Amniotic stem cell (primary cell): ENCODE measurements around the gene MGAT1.
"Not testable (repeated sequence)": the region's sequence is repeated elsewhere in the genome, so short reads cannot be mapped to it uniquely, and the experiment has no call there.

Experiments used
- DNase-seq: peaks from one replicate; lab custom pipeline; 2025; lab: John Stamatoyannopoulos, UW

Gene MGAT1

GRCh38 chr5:180804129-180804618 lies 1.6 kb upstream of the MGAT1 start:
- no peak for DNase-seq

DNA sequence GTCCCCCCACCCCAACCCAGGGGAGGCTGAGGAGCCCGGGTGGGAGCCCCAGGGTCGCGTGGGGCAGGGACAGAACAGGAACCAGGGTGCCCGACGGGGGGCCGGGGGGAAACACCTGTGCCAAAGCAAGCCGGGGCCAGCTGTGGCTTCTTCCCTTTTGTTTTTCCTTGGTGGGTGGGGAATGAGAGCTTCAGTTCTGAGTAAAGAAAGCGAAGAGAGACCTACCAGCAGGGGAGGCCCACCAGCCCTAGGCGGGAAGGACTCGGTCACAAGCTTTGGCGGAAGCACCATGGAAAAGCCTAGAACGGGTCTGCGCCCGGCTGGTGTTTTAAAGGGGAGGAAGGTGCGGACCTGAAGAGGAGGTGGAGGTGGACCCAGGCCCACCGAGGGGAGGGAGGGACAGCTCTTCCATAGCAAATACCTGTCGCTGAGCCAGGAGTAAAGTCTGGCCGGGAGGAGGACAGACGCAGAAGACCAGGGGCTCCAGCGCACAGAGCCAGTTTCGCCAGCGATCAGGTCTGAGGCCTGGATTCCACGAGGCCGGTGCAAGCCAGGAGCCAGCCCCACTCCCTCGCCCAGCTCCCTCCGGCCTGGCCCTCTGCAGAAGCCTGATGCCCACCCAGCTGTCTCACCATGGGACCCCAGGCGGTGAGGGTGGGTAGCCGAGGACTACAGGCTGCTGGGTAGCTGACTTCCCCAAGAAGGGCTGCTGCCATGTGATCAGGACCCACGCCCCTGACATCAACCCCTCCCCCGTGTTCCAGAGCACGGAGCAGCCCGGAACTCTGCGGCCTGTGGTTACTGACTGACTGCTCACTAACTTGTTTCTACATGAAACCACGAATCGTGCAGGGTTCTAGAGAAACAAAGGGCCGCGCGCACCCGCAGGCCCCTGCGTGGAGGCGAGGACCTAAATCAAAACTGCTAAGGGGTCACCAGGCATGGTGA lies 849 bp upstream of the MGAT1 start:
- no peak for DNase-seq

- DNase-seq, result no peak
These were observed 846 bp downstream of the MGAT1 start for GRCh38 chr5:180801596-180802324.

DNA sequence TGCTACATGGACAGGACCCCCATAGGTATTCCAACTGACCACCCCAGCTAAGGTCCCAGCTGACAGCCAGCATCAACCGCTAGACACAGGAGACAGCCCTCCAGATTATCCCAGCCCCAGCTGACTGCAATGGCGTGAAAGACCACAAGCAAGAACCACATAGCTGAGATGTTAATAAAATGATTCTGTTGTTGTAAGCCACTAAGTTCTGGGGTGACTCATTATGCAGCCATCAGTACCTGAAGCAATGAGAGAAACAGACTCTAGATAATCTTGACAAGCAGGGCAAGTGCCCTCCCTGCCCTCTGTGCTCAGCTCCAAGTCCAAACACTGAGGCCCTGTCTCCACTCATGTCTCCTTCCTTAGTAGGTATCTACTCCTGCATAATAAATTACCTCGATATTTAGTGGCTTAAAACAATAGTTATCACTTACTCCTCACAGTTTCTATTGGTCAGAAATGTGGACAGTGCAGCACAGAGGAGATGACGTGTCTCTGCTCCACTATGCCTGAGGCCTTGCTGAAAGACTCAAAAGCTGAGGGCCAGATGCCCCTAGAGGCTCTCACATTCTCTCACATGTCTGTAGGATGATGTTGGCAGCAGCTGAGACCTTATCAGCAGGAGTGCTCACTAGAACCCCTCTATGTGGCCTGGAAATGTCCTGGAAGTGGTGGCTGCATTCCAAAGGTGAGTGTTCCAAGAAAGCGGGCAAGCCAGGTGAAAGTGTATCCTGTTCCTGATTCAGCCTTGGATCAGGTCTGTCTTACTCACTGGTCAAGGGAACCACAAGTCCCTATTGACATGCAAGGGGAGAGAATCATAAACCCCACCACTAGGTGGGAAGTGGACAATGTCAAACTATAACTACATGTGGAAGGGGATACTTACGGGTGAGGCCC lies 2.5 kb downstream of the MGAT1 start:
- peak; percentile 28 for DNase-seq

DNA sequence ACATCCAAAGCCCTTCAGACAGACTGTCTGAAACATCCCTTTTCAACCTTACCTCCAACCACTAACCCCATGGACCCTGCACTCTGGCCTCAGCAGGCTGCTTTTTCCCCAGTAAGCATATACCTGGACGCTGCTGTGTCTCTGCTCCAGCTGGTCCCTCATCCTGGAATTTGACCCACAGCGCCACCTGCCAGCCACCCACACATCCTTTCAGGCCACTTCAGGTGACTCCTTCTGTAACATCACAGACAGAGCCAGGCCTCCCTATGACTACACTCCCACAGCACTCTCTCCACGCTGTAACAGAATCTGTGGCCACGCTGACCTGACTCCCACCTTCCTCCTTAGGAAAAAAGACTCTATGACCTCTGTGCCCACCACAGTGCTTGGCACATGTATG lies 3.4 kb downstream of the MGAT1 start:
- no peak for DNase-seq

GRCh38 chr5:180798193-180798592 lies 4.4 kb downstream of the MGAT1 start:
- no peak for DNase-seq

DNA sequence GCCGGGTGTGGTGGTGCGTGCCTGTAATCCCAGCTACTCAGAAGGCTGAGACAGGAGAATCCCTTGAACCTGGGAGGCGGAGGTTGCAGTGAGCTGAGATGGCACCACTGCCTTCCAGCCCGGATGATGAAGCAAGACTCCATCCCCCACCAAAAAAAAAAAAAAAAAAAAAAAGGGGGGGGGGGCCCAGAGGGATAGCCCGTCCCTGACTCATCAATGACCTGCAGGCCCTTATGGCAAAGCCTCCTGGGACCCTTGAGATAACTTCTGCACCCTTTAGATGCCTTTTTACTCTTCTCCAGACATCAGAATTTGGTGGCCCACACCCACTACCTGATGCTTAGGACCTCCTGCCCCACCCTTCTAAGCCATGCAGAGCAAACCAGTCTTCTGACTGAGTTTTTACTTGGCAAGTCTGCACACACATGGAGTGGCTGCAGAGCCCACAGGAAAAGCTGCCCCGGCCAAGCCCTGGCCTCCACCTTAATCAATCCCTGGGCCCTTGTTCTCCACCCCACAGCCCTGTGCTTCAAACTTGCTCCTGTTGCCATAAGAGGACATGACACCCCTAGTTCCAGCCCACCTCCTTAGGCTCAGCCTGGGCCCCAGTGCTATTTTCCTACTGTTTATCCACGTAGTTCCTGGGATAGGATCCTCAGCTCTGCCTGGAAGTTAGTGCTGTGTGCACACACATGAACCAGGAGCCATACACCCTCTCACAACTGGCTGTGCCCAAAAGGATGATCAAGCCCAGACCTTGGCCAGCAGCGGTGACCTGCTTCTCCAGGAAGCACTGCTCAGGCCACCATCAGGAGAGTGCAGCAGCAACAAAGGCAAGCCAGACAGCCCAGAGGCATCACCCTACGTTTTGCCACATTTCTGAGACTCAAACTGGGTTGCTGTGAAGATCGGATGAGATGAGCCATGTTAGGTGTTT lies 5.1 kb downstream of the MGAT1 start:
- no peak for DNase-seq

DNA sequence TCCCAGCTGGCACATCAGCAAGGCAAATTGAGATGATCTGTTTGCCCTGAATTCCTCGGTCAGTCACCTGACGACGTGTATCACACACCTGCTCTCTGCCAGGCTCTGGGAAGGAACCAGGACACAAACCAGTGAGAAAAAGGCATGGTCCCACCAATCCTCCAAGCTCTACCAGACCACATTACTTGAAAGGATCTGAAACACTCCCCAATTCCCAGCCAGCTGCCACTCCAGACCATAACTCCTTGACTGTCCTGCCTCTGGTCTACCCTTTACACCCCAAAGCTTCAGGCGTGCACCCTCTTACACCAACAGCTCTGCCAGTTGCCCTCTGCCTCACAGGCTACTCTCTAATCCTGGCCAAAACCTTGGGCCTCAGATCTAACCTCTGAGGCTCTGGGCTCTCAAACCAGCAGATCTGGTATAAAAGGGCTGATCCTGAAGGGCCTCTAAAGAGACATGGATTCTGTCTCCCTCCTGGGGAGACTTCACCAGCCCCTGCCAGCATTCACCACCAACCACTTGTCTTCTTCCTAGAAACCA lies 6.8 kb downstream of the MGAT1 start:
- no peak for DNase-seq

- DNase-seq, result no peak
These were observed 9.7 kb downstream of the MGAT1 start for GRCh38 chr5:180792965-180793287.

DNA sequence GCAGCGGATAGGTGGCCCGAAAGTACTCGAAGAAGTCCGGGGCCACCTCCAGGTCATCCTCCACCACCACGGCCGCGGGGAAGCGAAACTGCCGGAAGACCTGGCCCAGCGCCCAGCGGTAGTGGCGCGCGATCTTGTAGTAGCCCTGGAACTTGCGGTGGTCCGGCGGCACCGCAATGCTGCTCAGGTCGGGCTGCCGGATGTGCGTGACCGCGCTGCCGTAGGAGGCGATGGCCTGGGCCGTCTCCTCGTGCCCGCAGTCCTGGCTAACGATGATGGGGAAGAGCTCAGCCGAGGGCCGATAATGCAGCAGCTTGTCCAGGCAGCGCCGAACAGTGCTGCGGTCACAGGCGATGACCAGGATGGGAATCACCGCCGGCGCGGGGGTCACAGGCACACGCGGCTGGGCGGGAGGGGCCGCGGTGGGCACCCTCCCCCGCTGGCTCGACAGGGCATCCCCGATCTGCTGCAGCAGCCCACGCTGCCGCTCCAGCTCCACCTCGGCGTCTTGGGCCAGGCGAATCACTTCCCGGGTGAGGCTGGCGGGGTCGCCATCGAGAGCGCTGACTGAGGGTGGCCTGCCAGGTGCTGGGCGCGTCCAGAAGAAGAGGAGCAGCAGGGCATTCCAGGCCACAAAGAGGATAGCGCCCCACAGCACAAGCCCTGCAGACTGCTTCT lies 10.2 kb downstream of the MGAT1 start:
- DNase-seq, result no peak

DNA sequence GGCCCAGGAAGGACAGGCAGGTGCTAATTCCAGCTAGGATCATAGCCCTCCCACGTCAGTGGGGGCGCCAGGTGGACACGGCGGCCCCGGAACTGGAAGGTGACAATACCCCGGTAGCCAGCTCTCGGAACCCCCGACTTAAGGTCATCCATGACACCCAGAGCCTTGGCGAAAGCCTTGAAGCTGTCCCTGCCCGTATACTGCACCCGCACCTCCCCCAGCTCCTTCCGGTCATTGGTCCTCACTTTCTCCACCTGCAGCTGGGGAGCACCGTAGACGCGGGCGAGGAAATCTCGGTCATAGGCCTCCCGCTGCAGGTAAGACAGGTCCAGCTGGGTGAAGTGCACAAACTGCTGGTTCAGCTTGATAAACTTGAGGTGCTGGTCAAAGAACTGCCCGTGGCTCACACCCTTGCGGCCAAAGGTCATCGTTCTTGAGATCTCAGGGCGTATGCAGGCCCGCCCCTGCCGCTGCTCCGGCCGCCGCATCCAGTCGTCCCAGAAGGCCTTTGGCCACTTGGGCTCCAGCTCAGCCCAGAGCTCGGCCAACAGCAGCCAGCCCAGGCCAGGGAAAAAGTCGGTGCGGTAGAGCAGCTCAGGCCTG lies 10.9 kb downstream of the MGAT1 start:
- no peak for DNase-seq

- no peak for DNase-seq
These were observed 12.1 kb downstream of the MGAT1 start for GRCh38 chr5:180790524-180790923.

- no peak for DNase-seq
These were observed 12.6 kb downstream of the MGAT1 start for GRCh38 chr5:180790020-180790419.

- DNase-seq, result not testable (repeated sequence)
These were observed 13.8 kb downstream of the MGAT1 start for GRCh38 chr5:180788651-180789410.

DNA sequence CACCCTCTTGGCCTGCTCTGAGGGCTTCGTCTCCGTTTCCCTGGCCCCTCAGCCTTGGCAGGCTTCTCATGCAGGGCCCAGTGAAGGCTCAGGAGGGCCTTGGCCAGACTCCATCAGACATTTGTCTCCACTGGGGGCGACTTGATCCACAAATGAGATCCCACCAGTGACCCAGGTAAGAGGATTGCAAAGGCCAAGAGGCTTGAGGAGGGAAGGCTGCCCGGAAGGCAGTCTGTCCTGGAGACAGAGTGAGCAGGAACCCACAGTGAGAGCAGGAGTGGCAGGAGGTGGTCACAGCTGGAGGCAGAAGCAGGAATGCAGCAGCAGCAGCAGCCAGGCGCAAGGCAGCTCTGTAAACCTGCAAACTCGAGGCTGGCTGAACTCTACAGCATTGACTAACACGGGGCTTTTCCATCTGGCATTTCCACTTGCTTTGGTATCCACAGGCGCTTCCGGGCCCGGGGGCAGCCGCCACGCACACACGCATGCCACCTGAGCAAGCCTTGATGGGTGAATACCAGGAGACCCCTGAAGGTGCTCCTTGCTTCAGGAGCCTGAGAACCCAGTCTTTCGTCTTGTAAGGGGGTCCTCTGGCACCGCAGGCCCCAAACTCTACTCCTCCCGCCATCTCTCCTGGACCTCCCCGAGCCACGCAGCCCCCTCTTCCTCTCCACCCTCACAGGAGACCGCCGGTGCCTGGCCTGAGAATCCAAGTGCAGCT lies 14.7 kb downstream of the MGAT1 start:
- no peak for DNase-seq

DNA sequence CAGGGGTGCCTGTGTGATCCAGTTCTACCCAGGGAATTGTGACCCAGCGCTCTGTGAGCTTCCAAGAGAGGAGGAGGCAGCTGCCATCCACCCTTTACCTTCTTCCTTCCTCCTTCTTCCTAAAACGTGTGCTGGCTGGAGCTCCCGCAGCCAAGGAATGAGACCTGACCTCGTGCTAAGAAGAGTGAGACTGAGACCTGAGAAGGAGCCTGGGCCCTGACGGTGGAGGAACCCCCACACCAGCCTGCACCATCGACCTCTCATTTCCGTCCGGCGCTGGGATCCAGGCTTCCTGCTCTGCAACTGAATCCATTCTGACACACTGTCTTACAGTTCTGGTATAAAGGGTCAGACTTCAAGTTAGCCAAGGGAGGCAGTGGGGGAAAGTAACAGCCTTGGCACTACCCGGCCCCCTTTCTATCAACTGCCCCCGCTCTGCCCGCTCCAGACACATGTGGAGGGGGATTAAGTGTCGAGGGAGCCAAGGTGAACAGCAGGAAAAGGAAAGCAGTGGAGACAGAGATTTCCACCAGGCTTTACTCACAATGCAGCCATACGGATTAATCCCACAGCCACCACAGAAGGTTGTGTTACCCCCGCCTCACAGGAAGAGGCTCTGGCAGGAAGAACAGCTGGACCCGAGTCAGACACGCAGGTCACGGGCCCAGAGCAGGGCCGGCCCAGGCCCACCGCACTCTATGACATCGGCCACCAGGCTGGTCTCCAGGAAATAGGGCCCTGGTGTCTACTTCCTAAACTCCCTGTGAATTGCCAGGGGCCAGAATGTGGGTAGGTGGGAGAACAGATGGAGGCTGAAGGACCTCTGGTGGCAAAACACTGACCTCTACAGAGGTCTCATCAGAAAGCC lies 15.8 kb downstream of the MGAT1 start:
- no peak for DNase-seq

- DNase-seq, result peak; percentile 11
These were observed 16.8 kb downstream of the MGAT1 start for GRCh38 chr5:180785794-180786221.
